Activated gamma-delta T cell (primary cell): Measurements from ENCODE around the gene C18orf63.
"Not testable (repeated sequence)": the region's sequence is repeated elsewhere in the genome, so short reads cannot be mapped to it uniquely, and the experiment has no call there.

ENCODE experiments used
- DNase-seq: peaks from one replicate; lab custom pipeline; 2025; lab: John Stamatoyannopoulos, UW

The C18orf63 gene

GRCh38 chr18:74326791-74327190 is 11.2 kb downstream of the C18orf63 start:
- DNase-seq: not testable (repeated sequence)

- DNase-seq: no peak
These were observed 12.6 kb downstream of the C18orf63 start for GRCh38 chr18:74328206-74328605.

- no peak for DNase-seq
These were observed 14.1 kb downstream of the C18orf63 start for GRCh38 chr18:74329688-74330205.

DNA sequence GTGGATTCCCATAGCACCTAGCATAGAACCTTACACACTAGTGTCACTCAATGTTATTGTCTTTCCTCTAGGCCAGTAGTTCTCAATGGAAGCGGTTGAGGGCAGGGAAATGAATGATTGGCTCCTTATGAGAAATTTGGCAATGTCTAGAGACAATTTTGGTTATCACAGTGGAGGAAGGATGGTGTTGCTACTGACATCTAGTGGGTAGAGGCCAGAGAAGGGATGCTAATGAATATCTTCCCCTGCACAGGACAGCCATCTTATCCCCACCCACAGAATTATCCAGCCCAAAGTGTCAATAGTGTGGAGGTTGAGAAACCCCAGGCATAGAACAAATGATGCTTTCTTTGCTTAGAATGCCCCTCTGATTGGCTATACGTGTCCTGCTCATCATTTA is 15.8 kb downstream of the C18orf63 start:
- no peak for DNase-seq

DNA sequence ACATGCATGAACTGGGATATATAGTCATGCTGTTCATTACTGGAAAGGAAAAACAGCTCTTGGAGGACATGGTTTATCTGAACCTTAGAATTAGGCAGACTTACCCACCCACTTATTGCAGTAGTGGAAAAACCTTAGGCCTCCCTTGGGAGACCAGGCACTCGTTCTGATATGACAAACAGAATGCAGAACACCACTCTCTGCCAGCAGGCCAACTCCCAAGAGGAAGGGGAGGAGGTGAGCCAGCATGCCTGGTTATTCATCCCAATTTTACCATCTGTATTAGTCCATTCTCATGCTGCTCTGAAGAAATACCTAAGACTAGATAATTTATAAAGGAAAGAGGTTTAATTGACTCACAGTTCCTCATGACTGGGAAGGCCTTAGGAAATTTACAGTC is 17.5 kb downstream of the C18orf63 start:
- no peak for DNase-seq

DNA sequence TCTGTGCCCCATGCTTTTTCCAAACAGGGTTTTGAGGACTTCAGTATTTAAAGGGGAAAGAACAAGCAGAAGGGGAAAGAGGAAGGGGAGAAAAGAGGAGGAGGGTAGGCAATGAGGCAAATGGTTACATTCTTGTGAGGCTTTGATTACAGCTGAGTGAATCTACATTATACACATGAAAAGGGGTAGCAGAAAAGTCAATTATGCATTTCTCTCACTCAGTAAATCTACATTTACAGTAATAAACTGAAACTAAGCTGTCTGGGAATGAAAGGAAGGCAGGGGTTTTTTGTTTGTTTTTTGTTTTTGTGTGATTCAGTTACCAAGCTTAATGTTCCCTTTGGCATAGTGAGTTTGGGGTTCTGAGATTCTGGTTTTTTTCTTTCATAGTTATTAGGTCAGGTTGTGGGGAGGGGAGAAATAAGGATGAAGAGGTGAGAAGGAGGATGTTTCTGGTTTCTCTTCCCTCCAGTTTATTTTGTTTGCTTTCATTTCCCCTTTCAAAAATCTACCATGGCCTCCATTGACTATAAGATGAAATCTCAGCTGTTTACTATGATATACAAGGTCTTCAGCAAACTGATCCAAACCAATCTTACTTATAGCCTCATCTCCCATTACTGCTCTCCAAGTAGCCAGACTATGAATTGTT is 18.7 kb downstream of the C18orf63 start:
- no peak for DNase-seq

DNA sequence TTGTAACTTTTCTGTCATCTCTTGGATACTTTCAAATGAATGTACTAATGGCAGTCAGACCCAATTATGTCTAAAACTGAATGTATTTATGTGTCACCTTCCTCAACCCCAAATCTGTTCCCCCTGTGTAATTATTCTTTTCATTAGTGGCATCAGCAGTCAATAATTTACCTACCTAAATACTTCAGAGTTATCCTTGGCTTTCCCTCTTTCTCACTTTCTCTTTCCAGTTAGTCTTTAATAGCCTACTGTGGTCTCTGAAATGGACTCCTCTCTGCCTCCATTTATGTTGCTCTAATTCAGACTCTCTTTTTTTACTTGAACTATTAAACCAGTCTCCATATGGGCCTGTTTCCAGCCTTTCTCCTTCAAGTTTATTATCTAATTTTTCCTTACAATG is 21.0 kb downstream of the C18orf63 start:
- no peak for DNase-seq

DNA sequence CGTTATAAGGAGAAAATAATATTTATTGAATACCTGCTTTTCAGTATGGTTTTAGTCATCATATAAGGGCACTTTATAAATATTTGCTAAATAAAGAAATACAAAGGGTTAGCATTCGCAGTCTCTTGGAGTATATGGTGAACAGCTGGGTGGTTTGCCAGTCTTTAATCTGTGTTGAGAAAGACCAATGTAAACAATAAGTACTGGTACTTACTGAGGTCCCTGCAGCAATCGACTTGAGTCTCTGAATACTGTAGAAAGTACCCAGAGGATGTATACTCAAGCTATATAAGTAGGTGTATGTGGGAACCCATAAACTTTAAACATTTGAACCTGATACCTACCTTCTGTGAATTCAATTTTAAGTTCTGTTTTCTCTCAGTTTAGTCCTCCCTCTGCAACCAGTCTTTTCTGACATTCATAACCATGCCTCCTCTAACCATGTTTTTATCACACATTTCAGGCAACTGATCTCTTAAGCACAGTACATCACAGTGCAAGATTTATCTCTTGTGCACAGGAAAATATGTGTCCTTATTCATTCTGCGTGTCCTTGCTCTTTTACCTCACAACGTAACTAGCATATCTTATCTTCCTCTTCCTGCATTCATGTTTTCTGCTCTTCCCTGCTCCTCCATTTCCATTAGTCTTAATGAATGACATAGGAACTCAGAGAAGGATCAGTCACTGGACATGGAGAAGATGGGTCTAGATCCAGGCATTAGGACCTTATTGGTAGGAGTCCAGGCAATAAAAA is 21.7 kb downstream of the C18orf63 start:
- DNase-seq: no peak

DNA sequence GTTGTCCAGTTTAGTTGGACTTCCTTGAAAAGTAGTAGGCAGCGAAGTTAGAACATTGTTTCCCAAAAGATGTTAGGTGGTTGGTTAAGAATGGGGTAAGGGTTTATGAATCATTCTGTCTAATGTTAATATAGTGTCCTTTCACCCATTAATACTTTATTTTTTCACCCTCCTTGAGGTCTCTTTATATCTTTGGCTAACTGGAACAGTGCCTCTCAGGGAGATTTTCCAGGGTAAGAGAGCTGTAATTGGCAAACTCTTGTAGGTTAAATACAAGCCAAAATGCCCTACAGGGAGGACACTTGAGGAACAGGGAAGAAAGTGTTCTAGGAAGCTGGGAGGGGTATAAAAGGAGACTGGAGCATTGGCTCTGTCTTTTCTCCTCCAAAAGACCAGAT is 22.3 kb downstream of the C18orf63 start:
- DNase-seq: no peak

- DNase-seq: no peak
These were observed 26.9 kb downstream of the C18orf63 start for GRCh38 chr18:74342416-74343043.

DNA sequence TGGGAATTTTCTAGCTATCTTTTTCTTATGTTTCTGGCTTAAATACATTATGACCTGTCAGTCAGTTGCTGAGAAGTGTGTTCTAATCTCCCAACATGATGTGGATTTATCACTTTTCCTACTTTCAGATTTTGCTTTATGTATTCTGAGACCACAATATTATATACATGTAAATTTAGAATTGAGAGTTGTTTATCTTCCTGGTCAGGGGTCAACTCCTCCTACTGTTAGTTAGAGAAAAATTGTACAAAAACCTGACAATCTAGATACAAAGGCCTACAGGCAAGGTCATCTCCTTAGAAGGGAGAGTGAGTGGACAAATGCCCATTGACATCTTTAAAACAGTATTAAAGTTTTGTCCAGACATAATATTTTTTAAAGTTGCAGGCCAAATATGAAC is 30.6 kb downstream of the C18orf63 start:
- no peak for DNase-seq

DNA sequence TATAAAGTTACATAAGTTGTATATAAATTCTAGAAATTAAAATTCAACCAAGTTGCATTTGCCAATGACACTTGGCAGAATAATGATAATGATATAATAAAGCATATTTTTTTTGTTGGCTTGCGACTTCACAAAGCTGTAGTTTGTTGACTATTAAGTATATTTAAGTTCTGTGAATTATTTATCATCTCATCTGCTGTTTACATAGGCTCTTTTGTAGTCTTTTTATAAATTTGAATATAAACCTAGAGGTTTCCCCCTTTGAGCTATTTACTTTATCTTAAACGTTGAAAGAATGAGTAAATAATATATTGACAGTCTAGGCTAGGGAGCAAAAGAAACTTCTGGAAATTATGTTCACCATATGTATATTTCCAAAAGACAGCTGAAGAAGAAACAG is 32.9 kb downstream of the C18orf63 start:
- no peak for DNase-seq

GRCh38 chr18:74351354-74351753 is 35.7 kb downstream of the C18orf63 start:
- no peak for DNase-seq

GRCh38 chr18:74353169-74353775 is 37.6 kb downstream of the C18orf63 start:
- DNase-seq: no peak

GRCh38 chr18:74356959-74357358 is 41.3 kb downstream of the C18orf63 start:
- no peak for DNase-seq

DNA sequence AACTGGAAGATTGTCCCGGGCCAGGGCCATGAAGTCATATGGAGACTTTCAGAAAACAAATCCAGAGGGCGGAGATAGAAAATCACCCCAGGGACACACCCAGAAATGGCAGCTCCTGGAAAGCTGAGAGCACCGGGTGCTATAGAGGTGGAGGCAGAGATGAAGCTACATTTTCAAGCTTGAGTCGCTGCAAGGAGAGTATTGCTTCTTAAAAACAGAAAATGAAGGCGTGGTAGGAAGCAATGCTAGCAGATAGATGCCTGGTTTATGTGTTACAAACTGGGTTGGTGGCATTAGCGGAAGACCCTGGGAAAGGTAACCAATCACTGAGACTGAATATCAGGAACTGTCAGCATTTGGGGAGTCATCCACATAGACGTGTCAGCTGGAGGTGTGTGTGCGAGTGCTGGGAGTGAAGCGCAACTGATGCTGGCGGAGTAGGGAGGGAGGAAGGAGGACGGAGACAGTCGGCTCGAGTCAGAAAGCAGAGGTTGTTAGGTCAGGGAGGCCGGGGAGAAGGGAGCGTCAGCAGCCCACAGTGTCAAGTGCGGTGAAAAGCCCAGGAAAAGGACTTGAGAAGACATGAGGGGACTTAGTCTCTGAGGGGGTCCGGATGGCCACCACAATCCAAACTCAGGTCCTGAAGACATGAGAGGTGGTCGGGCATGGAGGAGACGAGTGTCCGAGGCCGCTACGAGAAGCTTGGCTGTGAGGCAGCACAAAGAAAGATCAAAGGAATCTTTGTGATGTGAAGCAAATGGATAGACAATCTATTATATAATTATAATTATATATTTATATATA is 45.4 kb downstream of the C18orf63 start:
- DNase-seq: no peak

- no peak for DNase-seq
These were observed 52.3 kb downstream of the C18orf63 start for GRCh38 chr18:74367905-74368304.

DNA sequence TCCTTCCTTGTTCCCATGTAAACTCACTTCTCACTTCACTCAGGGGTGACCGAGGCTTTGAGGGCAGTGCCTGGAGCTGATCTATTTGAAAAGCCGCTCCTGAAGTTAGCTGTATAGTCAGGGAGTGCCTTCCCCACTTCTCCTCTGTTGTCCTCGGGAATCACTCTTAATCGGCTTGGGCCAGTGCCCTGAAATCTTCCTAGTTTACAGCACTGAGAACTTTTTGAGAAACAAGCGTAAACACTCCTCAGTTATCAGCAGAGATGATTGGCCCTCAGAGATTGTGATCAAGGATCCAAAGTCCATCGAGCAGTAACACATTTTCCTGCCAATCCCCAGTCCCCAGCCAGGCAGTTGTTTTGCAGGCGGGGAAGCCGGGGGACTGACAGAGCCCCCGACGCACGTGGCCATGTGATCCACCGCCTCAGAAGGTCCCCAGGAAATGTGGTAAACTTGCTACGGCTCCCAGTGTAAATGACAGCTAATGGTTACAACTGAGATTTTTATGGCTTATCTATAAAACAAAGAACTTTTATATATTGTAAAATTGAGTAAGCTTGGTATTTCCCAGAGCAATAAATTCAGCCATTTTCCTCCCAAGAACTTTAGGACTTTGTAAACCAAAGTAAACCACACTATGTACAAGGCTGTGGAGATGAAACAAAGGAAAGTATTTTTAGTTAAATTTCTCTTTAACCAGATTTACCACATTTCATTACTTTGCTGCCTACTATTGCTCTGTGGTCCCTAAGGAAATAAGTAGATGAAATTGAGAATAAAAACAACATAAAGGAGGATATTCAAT is 53.5 kb downstream of the C18orf63 start:
- no peak for DNase-seq

DNA sequence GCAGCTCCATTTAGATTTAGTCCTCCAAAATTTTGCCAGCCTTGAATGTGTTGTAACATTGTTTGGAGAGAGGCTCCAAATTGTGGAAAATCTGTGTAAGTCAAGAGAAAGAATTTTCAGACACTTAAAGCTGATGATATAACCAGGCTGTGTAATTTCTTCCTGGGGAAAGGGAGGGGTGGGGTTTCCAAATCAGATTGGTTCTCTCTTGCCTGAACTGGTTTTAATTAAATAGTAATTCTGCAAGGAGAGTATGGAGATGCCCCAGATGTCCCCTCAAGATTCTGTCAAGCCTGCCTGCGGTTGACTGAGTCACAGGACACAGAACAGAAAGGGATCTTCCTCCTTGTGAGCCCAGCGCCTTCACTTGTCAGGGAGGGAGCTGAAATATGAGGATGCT is 54.5 kb downstream of the C18orf63 start:
- no peak for DNase-seq

GRCh38 chr18:74373428-74373827 is 57.8 kb downstream of the C18orf63 start:
- DNase-seq: no peak

DNA sequence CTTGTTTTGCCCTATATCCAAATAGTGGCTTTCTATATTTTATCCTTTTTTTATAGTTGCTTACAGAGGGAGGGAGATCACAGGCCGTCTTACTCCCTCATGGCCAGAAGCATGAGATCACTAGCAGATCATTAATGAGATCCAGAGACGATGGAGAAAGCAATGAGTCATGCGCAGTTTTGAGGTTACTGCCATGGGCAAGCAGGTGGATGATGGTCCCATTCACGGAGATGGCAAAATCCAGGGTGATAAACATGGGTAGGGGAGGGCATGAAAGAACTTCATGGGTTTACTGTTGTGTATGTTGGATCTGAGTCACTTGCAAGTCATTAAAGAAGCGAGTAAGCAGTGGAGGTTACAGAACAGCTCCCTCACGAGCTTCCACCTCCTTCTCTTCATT is 60.4 kb downstream of the C18orf63 start:
- DNase-seq: no peak
